EL (cell line): ENCODE data around the gene HCN3.
"Not testable (repeated sequence)": the region's sequence is repeated elsewhere in the genome, so short reads cannot be mapped to it uniquely, and the experiment has no call there.

Experiments
- DNase-seq: peaks from one replicate; pipeline ENCODE4 v3.0.0-alpha.2; 2016

Gene HCN3

DNA sequence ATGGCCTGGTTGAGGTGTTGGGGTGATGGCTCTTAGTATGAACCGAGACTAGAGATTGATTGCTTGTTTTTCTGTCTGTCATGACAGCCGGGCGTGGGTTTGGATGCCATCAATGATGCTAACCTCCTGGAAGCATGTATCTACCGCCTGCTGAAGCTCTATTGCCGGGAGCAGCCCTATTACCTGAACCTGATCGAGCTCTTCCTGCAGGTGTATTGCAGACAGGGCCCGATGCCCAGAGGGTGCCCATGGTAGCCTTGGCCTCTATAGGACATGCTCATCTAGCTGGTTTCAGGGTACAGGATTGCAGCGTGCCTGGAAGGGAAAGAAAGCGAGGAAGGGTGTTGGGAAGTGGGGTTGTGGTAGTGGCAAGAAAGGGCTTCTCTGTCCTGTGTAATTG lies 40.8 kb downstream of the HCN3 start:
- no peak for DNase-seq

DNA sequence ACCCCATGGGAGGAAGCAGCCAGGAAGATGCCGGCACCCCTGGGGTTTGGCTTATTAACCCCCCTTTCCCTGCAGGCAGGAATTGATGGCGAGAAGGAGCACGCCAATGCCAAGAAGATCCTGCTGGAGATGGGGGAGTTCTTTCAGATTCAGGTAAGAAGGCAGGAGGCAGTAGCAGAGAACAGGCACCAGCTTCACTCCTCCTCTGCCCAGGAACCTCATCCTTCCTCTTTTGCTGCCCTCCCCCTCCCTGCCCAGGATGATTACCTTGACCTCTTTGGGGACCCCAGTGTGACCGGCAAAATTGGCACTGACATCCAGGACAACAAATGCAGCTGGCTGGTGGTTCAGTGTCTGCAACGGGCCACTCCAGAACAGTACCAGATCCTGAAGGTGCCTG lies 42.3 kb downstream of the HCN3 start:
- no peak for DNase-seq

DNA sequence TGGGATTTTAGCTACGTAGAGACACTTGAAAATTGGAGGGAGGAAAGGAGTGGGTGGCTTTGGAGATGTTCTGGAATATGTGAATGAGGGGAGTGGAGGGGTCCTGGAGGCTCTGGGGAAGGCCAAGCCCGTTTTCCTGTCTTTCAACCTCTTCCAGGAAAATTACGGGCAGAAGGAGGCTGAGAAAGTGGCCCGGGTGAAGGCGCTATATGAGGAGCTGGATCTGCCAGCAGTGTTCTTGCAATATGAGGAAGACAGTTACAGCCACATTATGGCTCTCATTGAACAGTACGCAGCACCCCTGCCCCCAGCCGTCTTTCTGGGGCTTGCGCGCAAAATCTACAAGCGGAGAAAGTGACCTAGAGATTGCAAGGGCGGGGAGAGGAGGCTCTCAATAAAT lies 43.0 kb downstream of the HCN3 start:
- no peak for DNase-seq

DNA sequence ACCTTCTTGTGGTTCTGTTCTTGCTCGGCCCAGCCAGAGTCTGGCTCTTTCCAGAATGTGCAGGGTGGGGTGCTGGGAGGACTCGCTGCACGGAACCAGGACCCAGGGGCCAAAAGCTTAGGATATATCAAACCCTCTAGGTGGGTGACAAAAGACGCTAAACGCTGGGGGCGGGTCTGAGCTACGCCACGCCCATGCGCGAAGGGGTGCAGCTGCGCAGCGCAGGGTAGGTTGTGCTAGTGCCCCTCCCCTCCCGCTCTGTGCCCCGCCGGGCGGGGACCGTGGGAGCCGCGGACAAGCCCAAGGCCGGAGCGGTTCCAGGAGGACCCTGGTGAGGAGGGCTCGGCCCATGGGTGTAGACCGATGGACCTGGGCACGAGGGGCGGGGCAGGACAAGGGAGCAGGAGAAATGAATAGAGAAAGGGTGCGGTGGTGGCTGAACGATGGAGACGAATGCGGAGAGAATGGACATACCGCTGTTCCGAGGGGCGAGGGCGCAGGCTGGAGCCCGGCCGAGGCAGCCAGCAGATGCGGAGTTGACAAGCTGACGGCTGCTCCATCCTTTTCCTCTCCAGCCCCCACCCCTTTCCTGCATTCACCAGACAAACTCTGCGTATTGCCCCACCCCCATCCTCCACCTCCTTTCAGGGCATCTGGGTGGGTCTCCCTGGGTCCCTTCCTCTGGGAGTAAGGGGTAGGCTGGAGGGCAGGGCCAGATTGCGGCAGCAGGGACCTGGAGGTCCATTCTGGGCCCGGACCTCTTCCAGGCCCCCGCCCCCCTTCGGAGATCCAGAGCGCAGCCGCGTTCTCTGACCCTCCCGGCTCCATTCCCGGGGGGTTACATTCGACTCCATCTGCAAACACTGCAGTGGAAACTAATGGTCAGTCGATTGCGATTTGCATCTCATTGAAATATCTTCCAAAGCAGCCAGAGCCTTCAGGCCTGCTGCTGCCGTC lies 43.7 kb downstream of the HCN3 start, which contains the start of gene RUSC1:
Gene RUSC1, plus strand, starts transcription at position 234 of the 957 bp plus-strand sequence. CDS start 880 bp downstream, outside the sequence.
- peak; percentile 56 for DNase-seq

DNA sequence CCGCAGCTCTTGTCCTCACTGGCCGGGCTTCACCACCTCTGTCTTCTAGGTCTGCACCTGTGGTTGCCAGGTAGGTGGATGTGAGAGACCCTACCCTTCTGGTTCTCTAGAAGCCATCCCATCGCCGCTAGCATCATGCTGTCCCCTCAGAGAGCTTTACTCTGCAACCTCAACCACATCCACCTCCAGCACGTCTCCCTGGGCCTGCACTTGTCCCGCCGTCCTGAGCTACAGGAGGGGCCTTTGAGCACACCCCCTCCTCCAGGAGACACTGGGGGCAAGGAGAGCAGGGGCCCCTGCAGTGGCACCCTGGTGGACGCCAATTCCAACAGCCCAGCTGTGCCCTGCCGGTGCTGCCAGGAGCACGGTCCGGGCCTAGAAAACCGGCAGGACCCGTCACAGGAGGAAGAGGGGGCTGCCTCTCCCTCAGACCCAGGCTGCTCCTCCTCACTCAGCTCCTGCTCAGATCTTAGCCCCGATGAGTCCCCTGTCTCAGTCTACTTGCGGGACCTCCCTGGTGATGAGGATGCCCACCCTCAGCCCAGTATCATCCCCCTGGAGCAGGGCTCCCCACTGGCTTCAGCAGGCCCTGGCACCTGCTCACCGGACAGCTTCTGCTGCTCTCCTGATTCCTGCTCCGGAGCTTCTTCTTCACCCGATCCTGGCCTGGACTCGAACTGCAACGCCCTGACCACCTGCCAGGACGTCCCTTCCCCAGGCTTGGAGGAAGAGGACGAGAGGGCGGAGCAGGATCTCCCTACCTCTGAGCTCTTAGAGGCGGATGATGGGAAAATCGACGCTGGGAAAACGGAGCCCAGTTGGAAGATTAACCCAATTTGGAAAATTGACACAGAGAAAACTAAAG lies 44.6 kb downstream of the HCN3 start:
- DNase-seq: no peak

DNA sequence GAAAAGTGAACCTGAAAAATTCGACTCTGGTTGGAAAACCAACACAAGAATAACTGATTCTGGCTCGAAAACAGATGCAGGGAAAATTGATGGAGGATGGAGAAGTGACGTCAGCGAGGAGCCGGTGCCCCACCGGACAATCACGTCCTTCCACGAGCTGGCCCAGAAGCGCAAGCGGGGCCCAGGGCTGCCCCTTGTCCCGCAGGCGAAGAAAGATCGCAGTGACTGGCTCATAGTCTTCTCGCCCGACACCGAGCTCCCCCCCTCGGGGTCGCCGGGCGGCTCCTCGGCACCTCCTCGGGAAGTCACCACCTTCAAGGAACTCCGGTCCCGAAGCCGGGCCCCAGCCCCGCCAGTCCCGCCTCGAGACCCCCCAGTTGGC lies 45.3 kb downstream of the HCN3 start:
- DNase-seq: peak; percentile 63

DNA sequence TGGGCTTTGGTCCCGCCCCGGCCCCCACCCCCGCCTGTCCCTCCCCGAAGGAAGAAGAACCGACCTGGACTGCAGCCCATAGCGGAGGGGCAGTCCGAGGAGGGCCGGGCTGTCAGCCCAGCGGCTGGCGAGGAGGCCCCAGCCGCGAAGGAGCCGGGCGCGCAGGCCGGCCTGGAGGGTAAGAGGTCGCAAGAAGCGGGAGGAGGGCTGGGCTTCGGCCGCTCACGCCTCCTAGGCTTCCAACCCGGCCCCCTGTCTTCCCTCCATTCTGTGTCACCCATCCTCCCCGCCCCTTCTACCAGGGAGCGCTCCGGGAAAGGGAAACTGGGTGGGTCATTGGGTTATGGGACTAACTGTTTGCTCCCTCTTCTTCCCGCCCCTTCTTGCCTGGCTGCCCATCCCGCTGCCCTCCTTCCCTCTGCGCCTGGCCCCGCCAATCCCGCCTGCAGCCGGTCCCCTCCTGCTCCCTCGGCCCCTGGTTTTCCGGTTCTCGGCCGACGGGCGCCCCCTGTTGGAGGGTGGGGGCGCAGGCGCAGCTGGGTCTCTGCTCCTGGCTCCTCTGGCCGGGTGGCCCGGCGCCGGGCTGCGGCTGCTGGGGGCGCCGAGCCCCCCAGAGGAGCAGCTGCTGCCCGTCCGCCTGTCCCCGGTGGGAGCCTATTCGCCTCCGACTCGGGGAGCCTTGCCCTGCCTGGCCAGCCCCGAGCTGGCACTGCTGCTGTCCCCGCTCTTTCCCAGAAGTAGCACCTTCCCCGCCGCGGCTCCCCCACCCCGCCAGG lies 45.9 kb downstream of the HCN3 start:
- peak; percentile 99 for DNase-seq

DNA sequence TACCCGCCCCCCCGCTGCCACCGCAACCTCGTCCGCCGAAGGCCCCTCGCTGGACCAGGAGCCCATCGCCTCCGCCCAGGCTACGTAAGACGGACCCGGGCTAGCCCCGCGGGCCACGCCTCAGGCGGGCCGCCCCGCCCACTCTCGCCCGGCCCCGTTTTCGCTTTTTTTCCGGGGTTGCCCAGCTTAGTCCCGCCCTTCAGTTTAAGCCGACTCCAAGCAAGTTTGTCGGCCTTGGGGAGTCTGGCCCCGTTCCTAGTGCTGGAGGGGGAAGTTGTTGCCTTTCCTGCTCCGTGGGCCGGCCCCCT lies 46.4 kb downstream of the HCN3 start:
- peak; percentile 92 for DNase-seq

DNA sequence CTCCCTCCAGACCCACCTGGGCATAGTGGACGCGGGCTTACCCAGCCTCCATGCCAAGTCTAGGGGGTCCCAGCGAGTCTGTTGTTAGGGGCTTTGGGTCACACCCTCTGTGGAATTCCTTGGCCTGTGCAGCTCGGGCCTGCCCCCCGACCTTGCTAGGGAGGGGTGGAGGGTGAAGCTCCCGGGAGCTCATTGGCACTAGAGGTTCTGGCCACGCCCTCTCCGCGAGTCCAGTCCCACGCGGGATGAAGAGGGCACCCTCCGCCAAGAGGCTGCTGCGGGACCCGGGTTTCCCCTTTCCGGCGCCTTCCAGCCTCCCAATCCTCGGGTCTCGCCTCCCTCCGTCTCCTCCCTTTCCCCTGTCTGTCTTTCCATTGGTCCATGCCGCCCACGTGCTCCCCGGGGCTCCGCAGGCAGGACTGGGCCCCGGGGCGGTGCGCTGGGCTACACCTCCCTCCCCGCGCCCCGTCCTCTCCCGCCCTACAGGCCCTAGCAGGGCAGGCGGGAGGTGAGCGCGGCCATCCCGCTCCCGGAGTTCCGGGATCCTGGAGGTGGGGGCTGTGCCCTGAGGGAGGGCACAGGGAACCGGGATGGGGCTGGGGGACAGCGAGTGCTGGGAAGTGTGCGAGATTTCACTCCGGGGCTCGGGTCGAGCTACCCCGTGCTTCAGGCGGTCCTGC lies 46.9 kb downstream of the HCN3 start:
- peak; percentile 99 for DNase-seq

DNA sequence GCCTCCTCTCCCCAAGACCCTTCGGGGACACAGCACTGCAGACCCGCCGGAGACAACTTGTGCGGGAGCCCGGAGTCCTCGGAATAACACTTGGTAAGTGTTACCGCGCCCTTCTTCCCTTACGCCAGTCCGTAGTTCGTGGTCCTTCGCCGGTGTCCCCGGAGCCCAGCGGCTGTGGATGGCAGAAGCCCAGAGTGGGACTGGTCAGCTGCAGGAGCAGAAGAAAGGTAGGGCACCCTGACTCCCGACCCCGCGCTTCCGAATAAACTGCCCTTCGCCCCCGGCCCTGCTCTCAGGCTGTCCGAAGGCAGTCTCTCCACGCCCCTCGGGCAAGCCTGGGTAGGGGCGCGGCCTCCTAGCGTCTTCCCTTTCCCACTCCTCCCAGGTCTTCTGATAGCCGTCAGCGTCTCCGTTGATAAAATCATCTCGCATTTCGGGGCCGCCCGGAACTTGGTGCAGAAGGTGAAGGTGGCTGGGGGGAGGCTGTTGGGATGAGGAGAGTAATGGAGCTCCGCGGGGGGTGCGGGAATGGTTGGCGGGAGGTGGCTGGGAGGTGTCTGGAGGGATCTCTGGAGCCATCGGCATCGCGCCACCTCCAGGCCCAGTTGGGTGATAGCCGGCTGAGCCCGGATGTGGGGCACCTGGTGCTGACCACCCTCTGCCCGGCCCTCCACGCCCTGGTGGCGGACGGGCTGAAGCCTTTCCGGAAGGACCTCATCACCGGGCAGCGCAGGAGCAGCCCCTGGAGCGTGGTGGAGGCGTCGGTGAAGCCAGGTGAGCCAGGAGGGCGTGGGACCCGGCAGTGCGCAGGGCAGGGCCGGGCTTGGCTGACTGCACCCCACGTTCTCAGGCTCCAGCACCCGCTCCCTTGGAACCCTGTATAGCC lies 47.7 kb downstream of the HCN3 start:
- DNase-seq: peak; percentile 66

DNA sequence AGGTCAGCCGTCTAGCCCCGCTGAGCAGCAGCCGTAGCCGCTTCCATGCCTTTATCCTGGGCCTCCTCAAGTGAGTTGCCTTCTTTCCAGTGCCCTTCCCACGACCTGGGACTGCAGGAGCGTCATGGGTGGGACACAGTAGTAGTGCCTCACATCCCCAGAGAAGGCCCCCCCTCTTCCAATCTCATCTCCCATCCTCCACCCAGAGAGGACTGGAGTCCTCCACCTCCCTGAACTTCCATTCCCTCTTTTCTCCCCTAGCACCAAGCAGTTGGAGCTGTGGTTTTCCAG lies 48.3 kb downstream of the HCN3 start:
- no peak for DNase-seq

DNA sequence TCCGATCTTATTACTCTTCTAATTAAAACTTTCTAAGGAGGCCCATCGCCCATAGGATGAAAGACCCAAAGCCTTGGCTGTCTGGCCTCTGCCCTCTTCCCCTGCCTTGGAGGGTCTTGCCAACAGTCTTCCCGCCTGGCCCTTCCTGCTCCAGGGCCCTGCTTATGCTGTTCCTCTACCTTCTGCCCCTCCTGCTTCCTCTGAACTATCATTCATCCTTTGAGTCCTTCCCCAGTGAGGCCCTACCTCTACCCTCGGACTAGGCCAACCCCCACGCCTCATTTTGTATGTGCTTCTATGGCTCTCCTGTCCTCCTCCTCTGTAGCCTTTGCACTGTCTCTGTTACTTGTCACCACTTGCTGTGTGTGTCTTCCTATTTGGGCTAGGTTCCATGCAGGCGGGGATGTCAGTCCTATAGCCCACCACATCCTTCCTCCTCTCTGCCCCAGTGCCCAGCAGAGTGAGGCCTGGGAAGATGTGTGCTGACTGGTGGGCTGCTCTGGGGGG lies 48.8 kb downstream of the HCN3 start:
- no peak for DNase-seq

DNA sequence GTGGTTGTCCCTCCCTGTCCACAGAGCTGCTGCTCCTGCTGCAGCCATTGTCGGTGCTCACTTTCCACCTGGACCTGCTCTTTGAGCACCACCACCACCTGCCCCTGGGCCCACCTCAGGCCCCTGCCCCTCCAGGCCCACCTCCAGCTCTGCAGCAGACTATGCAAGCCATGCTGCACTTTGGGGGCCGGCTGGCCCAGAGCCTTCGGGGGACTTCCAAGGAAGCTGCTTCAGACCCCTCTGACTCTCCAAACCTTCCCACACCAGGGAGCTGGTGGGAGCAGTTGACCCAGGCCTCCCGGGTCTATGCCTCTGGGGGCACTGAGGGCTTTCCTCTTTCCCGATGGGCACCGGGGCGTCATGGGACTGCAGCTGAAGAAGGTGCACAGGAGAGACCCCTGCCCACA lies 49.4 kb downstream of the HCN3 start:
- no peak for DNase-seq

DNA sequence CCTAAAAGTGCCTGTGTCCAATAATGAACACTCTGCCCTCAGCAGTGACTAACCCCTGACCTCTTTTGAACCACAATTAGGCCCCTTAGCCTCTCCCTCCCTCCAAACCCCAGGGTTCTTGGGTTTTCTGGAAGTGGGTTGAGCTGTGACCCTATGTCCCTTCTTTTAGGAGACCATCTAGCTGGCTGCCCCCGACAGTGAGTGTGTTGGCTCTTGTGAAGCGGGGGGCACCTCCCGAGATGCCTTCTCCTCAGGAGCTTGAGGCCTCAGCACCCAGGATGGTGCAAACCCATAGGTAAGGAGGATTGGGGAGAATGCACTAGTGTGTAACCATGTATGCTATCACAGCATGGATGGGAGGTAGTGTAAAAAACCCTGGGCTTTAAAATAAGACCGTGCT lies 50.7 kb downstream of the HCN3 start:
- DNase-seq: no peak

DNA sequence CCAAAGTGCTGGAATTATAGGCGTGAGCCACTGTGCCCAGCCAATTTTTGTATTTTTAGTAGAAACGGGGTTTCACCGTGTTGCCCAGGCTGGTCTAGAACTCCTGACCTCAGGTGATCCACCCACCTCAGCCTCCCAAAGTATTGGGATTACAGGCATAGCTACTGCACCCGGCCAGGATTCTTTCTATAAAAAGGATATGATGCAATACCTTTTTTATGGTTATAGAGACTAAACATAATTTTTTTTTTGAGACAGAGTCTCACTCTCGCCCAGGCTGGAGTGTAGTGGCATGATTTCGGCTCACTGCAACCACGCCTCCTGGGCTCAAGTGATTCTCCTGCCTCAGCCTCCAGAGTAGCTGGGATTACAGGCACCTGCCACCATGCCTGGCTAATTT lies 51.6 kb downstream of the HCN3 start:
- DNase-seq: not testable (repeated sequence)

DNA sequence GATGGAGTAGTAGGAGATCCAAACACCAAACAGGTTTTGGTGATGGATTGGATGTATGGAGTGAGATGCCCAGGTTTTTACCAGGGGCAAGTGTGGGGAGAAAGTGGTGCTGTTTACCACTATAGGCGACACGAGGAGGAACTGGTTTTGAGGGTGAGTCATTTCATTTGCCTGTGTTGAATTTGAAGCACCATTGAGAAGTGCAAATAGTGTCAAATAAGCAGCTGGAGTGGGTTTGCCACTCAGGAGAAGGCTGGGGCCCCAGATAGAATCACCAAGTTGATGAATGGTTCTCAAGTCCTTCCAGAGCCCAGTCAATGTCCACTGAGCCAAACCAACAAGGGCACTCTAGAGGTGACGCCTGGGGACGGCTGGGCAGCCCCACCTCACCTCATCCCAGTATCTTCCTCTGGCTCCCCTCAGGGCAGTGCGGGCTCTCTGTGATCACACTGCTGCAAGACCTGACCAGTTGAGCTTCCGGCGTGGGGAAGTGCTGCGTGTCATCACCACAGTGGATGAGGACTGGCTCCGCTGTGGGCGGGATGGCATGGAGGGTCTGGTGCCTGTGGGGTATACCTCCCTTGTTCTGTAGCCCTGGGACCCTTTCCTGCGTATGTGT lies 52.8 kb downstream of the HCN3 start:
- DNase-seq: no peak

DNA sequence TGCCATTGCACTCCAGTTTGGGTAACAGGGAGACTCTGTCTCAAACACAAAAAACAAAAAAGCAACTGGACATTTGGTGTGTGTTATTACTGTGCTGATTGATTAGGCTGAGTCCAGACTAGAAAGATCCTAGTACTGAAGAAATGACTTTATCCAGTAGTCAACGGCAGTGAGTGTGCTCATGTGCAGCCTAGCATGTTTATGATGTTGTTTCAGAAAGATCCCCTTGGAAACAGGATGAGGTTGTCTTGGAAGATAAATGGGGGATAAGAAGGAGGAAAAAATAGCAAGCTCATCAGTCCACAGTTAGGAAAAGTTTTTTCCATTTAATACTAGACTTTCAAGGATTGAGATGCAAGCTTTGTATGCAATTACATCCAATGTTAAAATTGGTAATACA lies 57.7 kb downstream of the HCN3 start:
- no peak for DNase-seq
